Measurements from ENCODE around the gene TYROBP. TPM values are rescaled to one million over a fixed set of nuclear protein-coding genes. Genes with fewer than 3 reads are reported as not detected.

The TYROBP gene
- total and polyA plus RNA-seq, 12 donors, result 11.8 to 323 (median 163) TPM

GRCh38 chr19:35890113-35890650 lies 17.9 kb downstream of the TYROBP start:
- intact Hi-C loops (cut with DNase I), result no loop called here
- Histone ChIP-seq H3K36me3 (replicated peaks in 1 of 2) (peaks cover 0 to 64% of the 10 kb centered on the region in 2 donors), H3K9me3 (replicated peaks in 1 of 3) (no peaks in the 10 kb centered on the region), H3K4me1 (replicated peaks in 1 of 2) (no peaks in the 10 kb centered on the region), H3K27ac (no peak overlapping the region), H3K4me3 (no peak overlapping the region), H3K27me3 (no peaks in the 10 kb centered on the region)
- 87 to 96% (median 91%) methylated on average over 11 to 13 of the region's 13 CpGs for WGBS, 4 donors
- no peak for DNase-seq
- TF ChIP-seq CTCF (IDR thresholded peaks at IDR 0.05) (no peak), POLR2A (IDR thresholded peaks at IDR 0.05) (no peak)

- Histone ChIP-seq H3K4me3 (no peak overlapping the region), H3K27me3 (no peaks in the 10 kb centered on the region), H3K4me1 (replicated peaks in 1 of 2) (no peaks in the 10 kb centered on the region), H3K27ac (no peak overlapping the region), H3K36me3 (replicated peaks in 1 of 2) (peaks cover 0 to 58% of the 10 kb centered on the region in 2 donors), H3K9me3 (replicated peaks in 1 of 3) (no peaks in the 10 kb centered on the region)
- intact Hi-C loops (cut with DNase I), result loop anchor here in 1 of 2 donors (5.0 kb wide), 1 partner anchor 48 kb away; the partner anchor contains the start of gene LRFN3
- no peak for TF ChIP-seq POLR2A (IDR thresholded peaks at IDR 0.05)
- no peak for TF ChIP-seq CTCF (IDR thresholded peaks at IDR 0.05)
- WGBS, 4 donors, result 94 to 97% (median 94%) methylated on average over 10 to 18 of the region's 18 CpGs
- no peak for DNase-seq
Observed at GRCh38 chr19:35889370-35890112, 18.6 kb downstream of the TYROBP start.

GRCh38 chr19:35888398-35888797 lies 19.7 kb downstream of the TYROBP start:
- WGBS, 4 donors, result 90 to 96% (median 92%) methylated on average over 9 of the region's 9 CpGs
- intact Hi-C loops (cut with DNase I), result loop anchor here in 1 of 2 donors (5.0 kb wide), 1 partner anchor 49 kb away; the partner anchor contains the start of gene LRFN3

More at GRCh38 chr19:35888398-35888797, 19.7 kb downstream of the TYROBP start:
- TF ChIP-seq CTCF (IDR thresholded peaks at IDR 0.05) (no peak), POLR2A (IDR thresholded peaks at IDR 0.05) (no peak)
- no peak overlapping the region for H3K27ac ChIP-seq
- no peak overlapping the region for H3K4me3 ChIP-seq
- H3K9me3 ChIP-seq (replicated peaks in 1 of 3), result no peaks in the 10 kb centered on the region
- no peak for DNase-seq
- no peaks in the 10 kb centered on the region for H3K4me1 ChIP-seq (replicated peaks in 1 of 2)
- H3K27me3 ChIP-seq, result no peaks in the 10 kb centered on the region
- H3K36me3 ChIP-seq (replicated peaks in 1 of 2), result peaks cover 0 to 47% of the 10 kb centered on the region in 2 donors
